ENCODE measurements around the gene TOX2.

Gene TOX2

DNA sequence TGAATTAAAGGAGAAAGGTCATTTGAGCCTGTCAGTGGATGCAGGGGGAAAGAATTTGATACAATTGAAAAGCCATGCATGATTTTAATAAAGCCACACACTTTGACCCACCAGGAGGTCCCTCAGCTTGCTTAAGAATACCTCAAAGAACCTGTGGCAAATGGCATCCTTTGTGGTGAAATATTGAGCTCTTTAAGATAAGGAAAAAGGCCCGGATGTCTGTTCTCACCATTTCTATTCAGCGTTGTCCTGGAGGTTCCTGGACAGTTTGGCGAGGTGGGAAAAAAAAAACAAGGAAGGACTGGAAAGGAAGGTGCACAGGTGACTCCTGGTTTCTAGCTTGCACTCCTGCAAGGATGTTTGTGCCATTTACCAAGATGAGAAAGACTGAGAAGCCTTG lies 91.0 kb downstream of the TOX2 start:
- DNase-seq, result no peak

DNA sequence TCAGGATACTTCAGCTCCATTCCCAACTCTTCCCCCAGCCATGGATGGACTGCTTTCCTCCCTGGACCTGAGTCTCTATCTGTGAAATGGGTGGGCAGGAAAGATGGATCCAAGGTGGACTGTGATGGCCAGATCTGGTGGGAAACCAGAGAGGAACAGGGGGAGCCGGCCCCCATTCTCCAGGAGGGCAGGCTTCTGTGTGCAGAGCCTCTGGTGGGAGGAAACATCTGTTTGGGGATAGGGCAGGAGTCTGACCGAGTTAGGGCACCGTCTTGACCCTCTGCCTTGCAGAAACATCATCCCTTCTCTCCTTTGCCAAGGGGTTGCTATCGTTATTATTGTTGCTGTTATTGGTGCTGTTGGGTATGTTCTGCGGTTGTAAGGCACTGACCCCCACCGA lies 91.5 kb downstream of the TOX2 start:
- DNase-seq, result no peak

DNA sequence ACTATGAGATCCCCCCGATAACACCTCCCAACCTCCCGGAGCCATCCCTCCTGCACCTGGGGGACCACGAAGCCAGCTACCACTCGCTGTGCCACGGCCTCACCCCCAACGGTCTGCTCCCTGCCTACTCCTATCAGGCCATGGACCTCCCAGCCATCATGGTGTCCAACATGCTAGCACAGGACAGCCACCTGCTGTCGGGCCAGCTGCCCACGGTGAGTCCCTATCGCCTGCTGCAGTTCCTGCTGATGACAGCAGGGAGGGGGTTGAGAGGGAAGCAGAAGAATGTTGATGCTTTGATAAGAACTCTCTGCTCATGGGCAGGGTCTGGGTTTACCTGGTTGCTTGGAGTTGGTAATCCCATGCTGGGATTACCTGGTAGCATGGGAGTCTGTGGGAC lies 91.9 kb downstream of the TOX2 start:
- no peak for DNase-seq

DNA sequence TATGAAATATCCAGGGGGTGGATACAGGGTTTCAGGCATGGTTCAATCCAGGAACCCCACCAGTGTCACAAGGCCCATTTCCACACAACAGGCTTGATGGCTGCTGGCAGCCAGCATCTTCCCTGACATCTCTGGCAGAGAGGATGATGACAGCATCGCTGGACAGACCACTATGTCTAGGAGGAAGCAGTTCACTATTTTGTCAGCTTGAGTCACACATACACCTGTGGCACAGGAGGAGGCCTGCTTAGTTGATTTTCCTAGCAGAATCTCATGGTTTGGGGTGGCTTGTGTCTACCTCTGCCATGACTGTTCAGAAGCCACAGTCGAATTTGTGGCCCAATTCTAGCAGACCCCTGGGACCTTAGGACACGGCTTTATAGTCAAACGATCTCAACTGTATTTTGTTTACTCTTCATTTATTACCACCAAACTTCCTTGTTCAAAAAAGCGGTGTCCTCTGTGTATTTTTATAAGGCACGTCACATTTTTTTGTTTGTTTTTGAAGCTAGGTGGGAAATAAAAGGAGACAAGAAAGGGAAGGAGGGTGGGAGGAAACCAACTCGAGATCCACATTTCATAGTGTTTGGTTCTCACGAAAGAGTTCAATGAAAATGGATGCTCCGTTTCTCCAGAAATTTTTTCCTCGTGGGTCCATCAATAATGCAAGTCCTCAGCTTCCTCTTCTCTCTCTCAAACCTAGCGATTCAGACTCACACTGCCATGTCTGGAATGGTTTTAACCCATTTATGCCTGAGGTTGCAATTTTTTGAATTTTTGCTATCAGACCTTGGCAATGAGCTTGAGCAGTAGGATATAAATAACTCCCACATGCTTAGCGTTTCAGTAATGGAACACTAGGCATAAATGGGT lies 94.4 kb downstream of the TOX2 start:
- DNase-seq, result no peak

DNA sequence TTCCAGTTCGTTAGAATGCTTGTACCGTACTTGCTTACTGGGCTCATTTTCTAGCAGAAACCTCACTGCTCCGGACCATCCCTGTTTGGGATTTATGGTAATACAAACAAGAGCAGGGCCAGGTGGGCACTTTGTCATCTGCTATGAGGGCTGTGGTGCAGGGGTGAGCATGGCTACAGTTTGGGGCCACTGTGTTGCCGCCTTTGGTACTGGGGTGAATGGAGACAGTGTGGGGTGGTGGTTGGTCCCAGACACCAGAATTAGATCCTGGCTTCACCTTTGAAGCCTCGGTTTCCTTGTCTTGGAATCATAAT lies 95.0 kb downstream of the TOX2 start:
- no peak for DNase-seq

DNA sequence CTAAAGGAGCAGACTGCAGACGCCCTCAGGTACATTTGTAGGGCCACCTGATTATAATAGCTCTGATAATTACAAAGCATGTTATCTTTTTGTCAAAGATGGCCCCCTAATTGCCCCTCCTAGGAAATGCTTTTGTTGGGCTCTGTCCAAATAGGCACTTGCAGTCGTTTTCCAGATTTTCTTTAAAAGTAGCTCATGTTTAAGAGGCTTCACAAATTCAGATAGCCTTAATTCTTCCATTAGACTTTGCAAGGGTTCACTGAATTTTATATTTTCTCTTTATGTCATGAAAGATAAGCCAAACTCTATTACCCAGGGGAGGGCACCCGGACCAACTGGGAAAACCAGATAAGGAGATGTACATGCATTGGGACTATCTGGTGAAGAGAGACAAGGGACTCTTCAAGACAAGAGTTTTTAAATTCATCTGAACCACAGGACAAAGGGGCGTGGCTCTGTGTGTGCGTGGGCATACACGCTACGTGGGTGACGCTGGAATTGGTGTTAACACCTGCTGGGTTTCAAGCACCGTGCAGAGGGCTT lies 95.6 kb downstream of the TOX2 start:
- DNase-seq, result no peak

DNA sequence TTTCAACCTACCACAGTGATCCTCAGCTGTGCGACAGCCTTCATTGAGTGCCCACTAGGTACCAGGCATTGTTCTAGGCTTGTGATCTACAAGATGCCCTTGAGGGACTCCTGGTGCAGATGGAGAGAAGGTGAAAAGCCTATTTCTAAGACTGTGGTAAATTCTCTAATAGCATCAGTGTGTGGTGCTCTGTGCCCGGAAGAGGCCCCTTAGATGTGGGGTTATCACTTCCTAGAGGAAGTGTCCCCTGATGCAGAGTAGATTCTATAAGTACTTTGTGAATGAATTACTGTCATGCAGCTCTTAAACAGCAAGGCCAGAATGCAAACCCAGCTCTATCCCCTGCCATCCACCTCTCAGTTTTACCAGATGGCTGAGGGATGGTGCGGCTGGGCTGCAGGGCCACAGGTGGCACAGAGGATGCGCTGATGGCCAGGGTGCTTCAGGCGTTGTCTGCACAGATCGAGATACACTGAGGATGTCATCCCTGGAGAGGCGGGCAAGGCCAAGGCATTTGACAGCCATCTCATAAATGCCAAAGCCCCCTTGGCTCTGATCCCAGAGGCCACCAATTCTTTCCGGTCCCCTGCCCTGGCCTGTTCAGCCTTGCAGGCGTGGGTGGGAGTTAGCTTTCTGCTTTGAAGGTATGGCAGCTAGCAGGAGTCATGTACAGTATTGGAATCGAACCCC lies 96.7 kb downstream of the TOX2 start:
- no peak for DNase-seq

DNA sequence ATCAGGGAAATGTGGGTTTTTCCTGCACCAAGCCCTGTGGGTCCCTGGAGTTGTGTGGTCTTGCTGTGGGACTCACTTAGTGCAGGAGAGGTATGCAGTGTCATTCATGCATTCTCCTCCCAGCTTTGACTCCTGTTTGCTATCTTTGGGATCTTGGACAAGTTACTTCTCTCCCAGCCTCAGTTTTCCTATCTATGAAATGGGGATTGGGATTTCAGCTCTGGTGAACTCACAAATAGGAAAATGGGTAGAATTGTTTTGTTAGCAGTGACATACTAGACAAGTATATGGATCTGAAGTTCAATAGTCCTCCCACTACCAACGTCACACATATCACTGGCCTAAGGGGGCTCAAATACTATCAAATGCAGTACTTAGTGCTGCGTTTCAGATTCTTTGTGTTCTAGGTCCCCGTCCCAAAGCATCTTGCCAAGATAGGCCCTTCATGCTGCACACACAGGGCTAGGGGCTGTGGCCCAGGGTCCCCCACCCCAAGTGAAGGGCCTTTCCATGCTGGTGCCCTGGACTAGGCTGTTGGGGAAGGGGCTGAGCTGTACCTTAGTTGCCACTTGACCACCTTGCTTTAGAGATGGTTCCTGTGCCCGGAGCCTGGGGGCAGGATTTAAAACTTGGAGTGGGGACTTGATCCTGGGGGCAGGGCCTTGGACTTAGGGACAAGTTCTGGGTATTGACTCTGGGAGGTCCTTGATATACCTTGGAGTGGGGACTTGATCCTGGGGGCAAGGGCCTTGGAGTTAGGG lies 98.0 kb downstream of the TOX2 start:
- no peak for DNase-seq

DNA sequence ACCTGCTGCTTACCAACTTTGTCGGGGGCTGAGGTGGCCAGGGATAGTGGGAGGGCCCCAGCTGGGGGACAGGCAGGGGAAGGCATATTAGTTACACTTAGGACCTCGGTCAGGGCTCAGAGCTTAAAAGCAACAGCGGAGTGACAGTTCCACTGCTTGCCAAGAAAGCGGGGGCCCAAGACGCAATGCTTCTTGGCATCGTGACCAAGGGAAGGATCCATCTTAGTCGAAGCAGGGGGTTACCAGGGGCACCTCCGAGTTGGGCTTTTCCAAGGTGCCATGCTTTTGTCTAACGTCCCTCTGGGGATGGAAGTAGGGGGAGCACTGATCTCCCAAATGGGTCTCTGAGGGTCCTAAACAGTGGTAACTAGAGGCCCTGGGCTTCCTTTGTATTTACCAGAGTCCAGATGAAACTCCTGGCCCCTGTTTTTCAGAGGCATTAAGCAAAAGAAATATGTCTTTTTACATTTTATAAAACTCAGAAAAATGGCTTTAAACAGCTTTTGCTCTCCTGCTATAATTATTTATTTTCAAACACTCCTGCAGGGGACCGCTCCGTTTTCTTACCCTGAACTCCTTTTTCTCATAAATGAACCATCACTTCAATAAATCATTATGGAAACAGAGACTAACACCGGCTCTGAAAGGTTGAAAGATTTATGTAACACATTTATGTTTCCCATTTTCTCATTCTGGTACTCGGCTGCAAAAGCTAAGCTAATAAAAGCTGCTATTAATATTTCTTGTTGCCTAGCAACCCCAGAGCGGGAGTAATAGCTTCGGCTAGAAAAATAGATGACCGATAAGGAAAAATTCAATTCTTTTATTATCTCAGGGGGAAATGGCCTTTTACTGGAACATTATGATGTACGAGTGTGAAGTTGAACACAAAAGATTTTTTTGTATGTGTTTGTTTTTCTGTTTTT lies 100.4 kb downstream of the TOX2 start:
- DNase-seq, result no peak

DNA sequence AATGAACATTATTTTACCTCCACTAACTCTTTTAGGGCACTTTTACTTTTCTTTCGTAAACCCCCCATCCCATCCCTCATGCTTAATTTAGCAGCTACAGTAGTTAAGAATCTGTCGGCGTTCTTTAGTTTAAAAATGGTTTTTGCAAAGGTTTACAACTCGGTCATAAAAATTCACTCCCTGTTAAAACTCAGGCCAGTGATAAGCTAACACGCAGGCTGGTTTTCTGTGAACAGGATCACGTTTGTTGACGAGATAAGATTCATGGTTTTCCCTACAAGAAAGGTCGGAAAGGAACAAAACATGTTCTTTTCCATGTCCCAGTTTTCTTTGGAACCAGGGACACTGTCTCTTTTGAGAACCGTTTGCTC lies 101.1 kb downstream of the TOX2 start:
- no peak for DNase-seq

DNA sequence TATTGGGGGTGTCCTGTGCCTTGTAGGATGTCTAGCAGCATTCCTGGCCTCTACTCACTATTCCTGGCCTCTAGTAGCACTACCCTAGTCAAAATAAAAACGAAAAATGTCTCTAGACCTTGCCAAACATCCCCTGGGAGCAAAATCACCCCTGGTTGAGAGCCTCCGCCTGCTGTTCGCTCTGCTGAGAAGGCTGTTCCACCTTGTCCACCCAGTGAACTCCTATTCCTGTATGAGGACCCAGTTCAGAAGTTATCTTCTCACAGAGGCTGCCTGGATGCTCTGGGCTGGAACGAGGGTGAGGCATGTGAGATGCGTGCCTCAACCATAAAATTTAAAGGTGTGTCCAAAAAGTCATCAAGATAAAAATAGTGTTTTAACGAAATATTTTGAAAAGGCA lies 101.9 kb downstream of the TOX2 start:
- DNase-seq, result no peak

DNA sequence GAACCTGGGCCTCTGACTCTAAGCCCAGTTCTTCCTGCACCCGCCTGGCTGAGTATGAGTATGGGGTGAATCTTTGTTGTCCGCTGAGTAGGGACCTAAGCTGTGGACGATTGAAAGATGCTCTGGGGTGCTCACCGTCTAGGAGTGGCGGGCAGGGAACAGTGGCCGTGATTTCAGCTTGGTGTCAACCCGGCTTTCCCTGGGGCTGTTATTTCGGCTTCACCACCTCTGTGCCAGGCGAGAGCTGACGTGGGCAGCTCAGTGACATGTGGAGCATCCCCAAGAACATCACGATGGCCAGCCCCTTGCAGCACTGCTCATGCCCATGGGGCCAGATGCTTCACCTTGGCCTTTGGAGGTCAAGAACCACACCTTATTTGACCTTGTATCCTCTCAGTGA lies 102.6 kb downstream of the TOX2 start:
- no peak for DNase-seq

DNA sequence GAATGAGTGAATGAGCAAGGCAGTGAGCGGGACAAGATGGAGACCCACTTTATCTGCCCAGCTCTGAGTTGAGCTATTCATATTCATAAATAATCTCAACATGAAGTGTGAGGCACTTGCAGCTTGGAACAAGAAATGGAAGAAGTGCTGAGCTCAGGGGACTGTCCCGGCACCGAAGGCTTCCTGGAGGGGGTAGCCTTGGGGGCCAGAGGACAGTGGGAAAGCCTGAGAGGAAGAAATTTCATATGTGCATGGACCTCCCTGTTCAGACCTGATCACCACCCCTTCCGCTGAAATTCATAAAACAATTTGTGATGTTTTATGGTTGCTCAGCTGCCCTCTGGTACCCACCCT lies 103.2 kb downstream of the TOX2 start:
- DNase-seq, result no peak

DNA sequence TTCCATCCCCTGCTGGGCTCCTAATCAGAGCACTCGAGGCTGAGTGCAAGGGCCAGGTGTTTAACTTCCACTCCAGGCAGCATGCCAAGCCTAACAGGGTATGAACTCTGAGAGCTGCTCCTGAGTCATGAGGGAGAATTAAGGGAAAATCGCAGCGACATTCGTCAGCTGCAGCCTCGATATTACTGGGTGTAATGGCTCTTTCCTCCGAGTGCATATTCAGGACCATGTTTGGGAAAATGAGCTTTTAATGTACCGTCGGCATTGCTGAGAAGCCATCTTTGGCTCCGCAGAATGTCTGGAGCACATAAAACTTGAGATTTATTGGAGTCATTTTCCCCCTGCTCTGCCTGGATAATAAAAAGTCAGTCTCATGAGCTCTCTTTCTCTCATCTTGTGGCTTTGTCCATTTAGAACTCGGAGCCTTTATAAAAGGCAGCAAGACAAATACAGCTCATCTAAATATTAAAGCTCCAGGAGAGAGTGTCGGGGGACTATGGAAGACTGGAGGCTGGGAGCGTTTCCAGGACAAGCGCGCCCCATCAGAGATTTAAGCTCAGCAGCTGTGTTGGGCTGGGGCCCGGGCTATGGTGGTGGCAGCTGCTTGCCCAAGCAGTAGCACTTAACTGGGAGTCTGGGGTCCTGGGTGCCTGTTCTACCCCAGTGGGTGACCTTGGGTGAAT lies 103.7 kb downstream of the TOX2 start:
- DNase-seq, result no peak

DNA sequence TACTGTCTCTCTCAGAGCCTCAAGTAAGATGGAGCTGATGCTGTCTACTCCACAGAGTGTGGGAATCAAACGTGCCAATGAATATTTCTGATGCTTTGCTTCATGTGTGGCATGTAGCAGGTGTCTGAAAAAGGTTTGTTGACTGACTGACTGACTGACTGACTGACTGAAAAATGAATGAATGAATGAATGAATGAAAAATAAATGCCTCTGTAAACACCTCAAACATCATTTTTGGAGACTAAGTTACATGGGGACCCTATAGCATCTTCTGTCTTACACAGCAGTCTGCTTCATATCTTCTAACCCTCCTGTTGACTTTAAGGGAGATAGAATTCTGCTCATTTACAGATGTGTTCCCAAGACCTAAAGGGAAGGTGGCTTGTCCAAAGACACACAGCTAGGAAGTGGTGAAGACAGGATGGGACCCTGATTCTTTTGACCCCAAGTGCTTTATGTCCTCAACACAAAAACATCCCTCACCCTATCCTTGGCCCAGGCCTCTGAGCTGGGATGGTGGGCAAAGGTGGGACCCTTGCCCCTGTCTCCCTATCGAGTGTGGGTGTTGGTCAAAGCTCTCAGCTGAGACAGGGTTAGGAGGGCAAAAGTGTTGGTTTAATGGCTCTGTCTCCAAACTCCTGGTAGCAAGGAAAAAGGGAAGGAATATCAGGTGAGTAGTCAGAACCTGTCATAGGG lies 104.4 kb downstream of the TOX2 start:
- DNase-seq, result no peak

DNA sequence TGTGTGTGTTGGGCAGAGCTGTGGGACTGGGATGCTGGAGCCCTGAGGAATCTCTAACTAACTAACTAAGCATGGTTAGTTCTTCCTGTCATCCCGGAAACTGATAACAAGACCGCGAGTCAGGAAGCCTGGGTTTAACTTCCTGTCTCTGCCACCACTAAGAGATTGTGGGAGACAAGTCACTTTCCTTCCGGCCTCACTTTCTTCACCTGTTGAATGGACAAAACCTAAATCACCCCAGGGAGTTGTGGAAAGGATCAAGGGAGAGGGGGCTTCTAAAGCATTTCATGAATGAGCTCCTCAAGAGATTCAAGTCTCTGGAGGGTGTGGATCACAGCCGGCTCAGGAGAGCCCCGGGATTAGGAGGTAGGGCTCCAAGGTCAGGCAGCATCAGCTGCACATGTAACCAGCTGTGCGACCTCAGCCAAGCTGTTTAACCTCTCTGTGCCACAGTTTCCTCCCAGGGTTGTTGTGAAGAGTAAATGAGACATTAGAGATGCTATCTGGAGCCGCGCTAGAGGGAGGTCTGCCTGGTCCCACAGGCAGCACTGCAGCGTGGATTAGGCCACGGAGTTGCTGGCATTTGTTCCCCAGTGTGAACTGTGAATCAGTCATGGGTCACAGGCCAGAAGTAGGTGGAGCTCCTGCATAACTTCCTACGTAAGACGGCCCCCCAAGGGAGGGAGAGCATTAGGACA lies 105.1 kb downstream of the TOX2 start:
- peak; percentile 9 to 11 for DNase-seq

DNA sequence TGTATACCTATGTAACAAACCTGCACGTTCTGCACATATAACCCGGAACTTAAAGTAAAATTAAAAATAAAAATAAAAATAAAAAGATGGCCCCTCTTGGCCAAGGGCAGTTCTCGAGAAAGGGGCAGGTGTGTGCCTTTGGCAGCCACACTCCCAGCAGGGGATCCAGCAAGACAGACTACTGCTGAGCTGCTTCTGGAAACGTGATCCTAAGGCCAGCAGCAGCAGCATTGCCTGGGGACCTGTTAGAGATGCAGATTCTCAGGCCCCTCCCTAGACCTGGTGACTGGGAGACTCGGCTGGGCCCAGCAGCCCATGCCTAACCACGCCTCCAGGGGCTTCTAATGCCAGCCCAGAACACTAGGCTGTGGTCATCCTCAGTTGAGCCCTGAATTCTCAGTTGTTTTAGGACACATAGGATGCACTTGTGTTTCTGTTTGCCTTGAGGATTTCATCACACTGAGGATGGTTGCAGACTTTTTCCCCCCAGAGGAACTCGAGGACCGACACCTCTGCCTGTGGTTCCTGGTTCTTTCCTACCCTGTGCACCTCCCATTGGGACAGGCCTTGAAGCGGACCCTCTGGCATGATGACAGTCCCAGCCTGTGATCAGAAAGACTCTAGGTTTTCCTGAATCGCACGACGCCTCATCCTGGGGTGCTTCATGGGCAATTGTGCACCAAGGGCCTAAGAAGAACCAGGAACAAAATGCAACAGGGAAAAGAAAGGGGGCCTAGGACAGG lies 105.9 kb downstream of the TOX2 start:
- no peak for DNase-seq

DNA sequence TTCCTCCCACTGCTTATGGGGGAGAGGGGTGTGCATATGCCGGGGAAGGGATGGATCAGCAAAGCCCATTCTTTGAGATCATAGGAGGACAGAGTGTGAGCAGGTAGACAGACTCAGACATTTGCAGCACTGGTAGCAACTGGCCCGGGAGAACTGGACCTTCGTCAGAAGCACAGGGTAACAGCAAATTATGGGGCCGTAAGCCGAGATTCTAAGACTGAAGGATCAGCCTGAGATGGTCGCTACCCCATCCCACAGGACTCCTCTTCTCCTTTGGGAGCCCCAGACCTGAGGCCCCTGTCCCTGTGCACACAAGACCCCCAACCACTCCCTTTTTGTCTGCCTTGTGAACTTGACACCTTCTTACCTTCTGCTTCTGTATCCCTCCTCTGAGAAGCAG lies 106.5 kb downstream of the TOX2 start:
- DNase-seq, result no peak

DNA sequence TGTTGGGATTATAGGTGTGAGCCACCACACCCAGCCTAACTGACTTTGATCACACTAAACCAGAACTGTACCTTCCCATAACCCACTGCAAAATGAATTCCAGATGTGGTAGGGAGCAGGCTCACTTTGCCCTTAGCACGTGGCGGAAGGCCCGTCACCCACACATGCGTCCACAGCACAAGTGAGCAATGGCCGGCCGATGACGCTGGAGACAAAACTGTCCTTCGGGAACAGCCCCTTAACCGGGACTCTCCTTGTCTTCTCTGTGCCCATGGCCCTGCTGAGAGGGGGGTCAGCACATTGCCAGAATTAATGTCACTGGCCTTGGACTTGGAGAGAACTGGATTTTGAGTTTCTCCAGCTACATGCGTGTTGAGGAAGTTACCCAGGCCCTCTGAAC lies 107.2 kb downstream of the TOX2 start:
- DNase-seq, result no peak

DNA sequence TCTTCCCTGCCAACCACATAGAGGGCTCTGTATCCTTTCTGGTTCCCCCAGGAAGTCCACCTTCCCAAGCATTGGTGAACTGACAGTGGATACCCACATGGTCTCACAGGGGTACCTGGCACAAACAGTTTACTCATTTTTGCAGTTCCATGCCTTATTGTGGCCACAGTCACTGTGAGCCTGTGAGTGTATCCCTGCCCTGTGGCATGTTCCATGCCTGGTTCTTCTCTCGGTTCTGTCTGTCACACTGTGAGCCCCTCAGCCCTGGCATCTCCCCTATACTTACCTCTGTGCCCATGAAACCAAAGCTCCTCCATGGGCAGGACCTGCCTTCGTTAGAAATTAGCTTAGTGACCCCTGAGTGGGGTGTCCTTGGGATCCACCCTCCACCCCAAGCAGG lies 107.8 kb downstream of the TOX2 start:
- DNase-seq, result no peak

All from activated CD4-positive, alpha-beta T cell treated with anti-CD3 and anti-CD28 coated beads, Interleukin-2, amount 50 U/mL, for 4 hours (primary cell).